WTC11 (cell line): ENCODE measurements around the gene EHBP1L1. TPM values are rescaled to one million over a fixed set of nuclear protein-coding genes. Genes with fewer than 3 reads are reported as not detected.

Source experiments
- ATAC-seq: fragments of 200-7000 bp; cut with Tn5 transposase; 2 replicates; pipeline ENCODE4 v1.10.0; 2021; ENCODE audit warnings: mild to moderate bottlenecking, moderate library complexity
- CTCF ChIA-PET: fragments of 300-600 bp; sonication (Branson Sonifier 250); formaldehyde crosslinking; loops from one replicate; lab custom pipeline; 2021; ENCODE audit warnings: antibody characterized with exemption; lab: Charles Lee
- POLR2A ChIA-PET: fragments of 350-600 bp; sonication (Branson Sonifier 250); formaldehyde crosslinking; loops from one replicate; lab custom pipeline; 2021; ENCODE audit warnings: antibody characterized with exemption; lab: Charles Lee
- DNase-seq: peaks from one replicate; pipeline ENCODE4 v3.0.0; 2021; ENCODE audit warnings: low spot score
- H3K27ac Mint-ChIP-seq: 2 replicates; pipeline ENCODE4 v1.8.0; 2021; ENCODE audit warnings: mixed read lengths
- H3K27me3 Mint-ChIP-seq: 2 replicates; pipeline ENCODE4 v1.8.0; 2021; ENCODE audit warnings: low read depth, mild to moderate bottlenecking, moderate library complexity, mixed read lengths
- H3K36me3 Mint-ChIP-seq: 2 replicates; pipeline ENCODE4 v1.8.0; 2021; ENCODE audit warnings: mixed read lengths
- H3K4me1 Mint-ChIP-seq: 2 replicates; pipeline ENCODE4 v1.8.0; 2022; ENCODE audit warnings: mixed read lengths
- H3K4me3 Mint-ChIP-seq: 2 replicates; pipeline ENCODE4 v1.8.0; 2021; ENCODE audit warnings: mild to moderate bottlenecking, moderate library complexity, mixed read lengths
- H3K9me3 Mint-ChIP-seq: 2 replicates; pipeline ENCODE4 v1.8.0; 2021; ENCODE audit warnings: mixed read lengths
- CTCF ChIP-seq: fragments of 200-600 bp; IDR thresholded peaks from 2 replicates; pipeline ENCODE4 v1.8.0; 2022; ENCODE audit warnings: antibody characterized with exemption
- ELF4 ChIP-seq: sonication (generic); formaldehyde crosslinking; IDR thresholded peaks from 2 replicates; pipeline ENCODE4 v1.8.1; 2022; ENCODE audit warnings: low read depth, mild to moderate bottlenecking, moderate library complexity, missing genetic modification reagents
- ETV6 ChIP-seq: sonication (generic); formaldehyde crosslinking; IDR thresholded peaks from 2 replicates; pipeline ENCODE4 v1.8.1; 2022; ENCODE audit warnings: mild to moderate bottlenecking, missing genetic modification reagents
- FOXP1 ChIP-seq: sonication (generic); formaldehyde crosslinking; IDR thresholded peaks from 2 replicates; pipeline ENCODE4 v1.8.0; 2022; ENCODE audit warnings: missing genetic modification reagents, mild to moderate bottlenecking, moderate library complexity, borderline replicate concordance
- GABPB1 ChIP-seq: sonication (generic); formaldehyde crosslinking; IDR thresholded peaks from 2 replicates; pipeline ENCODE4 v1.8.1; 2023; ENCODE audit warnings: mild to moderate bottlenecking, missing genetic modification reagents
- IRF1 ChIP-seq: sonication (generic); formaldehyde crosslinking; IDR thresholded peaks from 2 replicates; pipeline ENCODE4 v1.8.0; 2023; ENCODE audit warnings: missing genetic modification reagents
- JUN ChIP-seq: sonication (generic); formaldehyde crosslinking; IDR thresholded peaks from 2 replicates; pipeline ENCODE4 v1.8.0; 2023; ENCODE audit warnings: mild to moderate bottlenecking, missing genetic modification reagents
- MLX ChIP-seq: sonication (generic); formaldehyde crosslinking; IDR thresholded peaks from 2 replicates; pipeline ENCODE4 v1.8.1; 2023; ENCODE audit warnings: mild to moderate bottlenecking, missing genetic modification reagents, moderate library complexity
- NFE2L1 ChIP-seq: sonication (generic); formaldehyde crosslinking; IDR thresholded peaks from 2 replicates; pipeline ENCODE4 v1.8.1; 2023; ENCODE audit warnings: missing genetic modification reagents
- NR2C2 ChIP-seq: sonication (generic); formaldehyde crosslinking; IDR thresholded peaks from 2 replicates; pipeline ENCODE4 v1.8.0; 2022; ENCODE audit warnings: mild to moderate bottlenecking, missing genetic modification reagents
- PREB ChIP-seq: sonication (generic); formaldehyde crosslinking; IDR thresholded peaks from 2 replicates; pipeline ENCODE4 v1.8.1; 2022; ENCODE audit warnings: mild to moderate bottlenecking, missing genetic modification reagents, moderate library complexity, borderline replicate concordance
- PRRX2 ChIP-seq: fragments of 250-450 bp; sonication (Bioruptor Pico); IDR thresholded peaks from 2 replicates; pipeline ENCODE4 v1.8.0; 2021; ENCODE audit warnings: mild to moderate bottlenecking
- SP1 ChIP-seq: sonication (generic); formaldehyde crosslinking; conservative IDR thresholded peaks from 2 replicates; pipeline ENCODE4 v1.8.1; 2022; ENCODE audit warnings: missing genetic modification reagents
- TP53 ChIP-seq: sonication (generic); formaldehyde crosslinking; IDR thresholded peaks from 2 replicates; pipeline ENCODE4 v1.8.1; 2023; ENCODE audit warnings: mild to moderate bottlenecking, missing genetic modification reagents
- ZBTB21 ChIP-seq: sonication (generic); formaldehyde crosslinking; IDR thresholded peaks from 2 replicates; pipeline ENCODE4 v1.8.1; 2023; ENCODE audit warnings: mild to moderate bottlenecking, missing genetic modification reagents, borderline replicate concordance
- ZNF232 ChIP-seq: sonication (generic); formaldehyde crosslinking; IDR thresholded peaks from 2 replicates; pipeline ENCODE4 v1.8.0; 2022; ENCODE audit warnings: mild to moderate bottlenecking, missing genetic modification reagents
- ZNF416 ChIP-seq: fragments of 250-450 bp; sonication (Bioruptor Pico); IDR thresholded peaks from 2 replicates; pipeline ENCODE4 v1.9.0; 2021; ENCODE audit warnings: mild to moderate bottlenecking, inconsistent platforms
- ZNF425 ChIP-seq: fragments of 250-450 bp; sonication (Bioruptor Pico); conservative IDR thresholded peaks from 2 replicates; pipeline ENCODE4 v1.9.0; 2021; ENCODE audit warnings: mild to moderate bottlenecking
- ZNF532 ChIP-seq: fragments of 250-450 bp; sonication (Bioruptor Pico); IDR thresholded peaks from 2 replicates; pipeline ENCODE4 v1.9.0; 2021; ENCODE audit warnings: mild to moderate bottlenecking, borderline replicate concordance
- total RNA-seq: library from RNA; stranded (reverse); gene quantifications from 3 replicates; pipeline ENCODE4 v1.2.3, GENCODE V29; 2021

EHBP1L1 gene
- total RNA-seq, 1 experiment from 2014 or later, result 11.8 TPM

GRCh38 chr11:65572356-65573051 is 3.3 kb upstream of the EHBP1L1 start, which contains the start of gene FAM89B:
Gene FAM89B (plus strand): TSS chr11:65572538. CDS start chr11:65572670, 132 bp downstream.
- ATAC-seq, result peak; percentile 26
- no peak for TF ChIP-seq PRRX2 (CRISPR knock-in tag)
- TF ChIP-seq CTCF, result peak; percentile 8; the same call in 1 of the 2 replicates
- TF ChIP-seq ZNF416 (CRISPR knock-in tag), result peak; percentile 66; the same call in 1 of the 2 replicates
- no peak for TF ChIP-seq ELF4 (CRISPR knock-in tag)
- no peak for TF ChIP-seq IRF1 (CRISPR knock-in tag)
- 0 out of 2 replicates have a peak, but pooled peaks have one; percentile 19 for TF ChIP-seq ETV6 (CRISPR knock-in tag)
- peak; percentile 45; the same call in 1 of the 2 replicates for TF ChIP-seq TP53
- TF ChIP-seq ZNF425 (CRISPR knock-in tag), result no peak
- TF ChIP-seq ZNF532, result 0 out of 2 replicates have a peak, but pooled peaks have one; percentile 37
- no peak for TF ChIP-seq JUN (CRISPR knock-in tag)
- peak; percentile 73; the same call in 1 of the 2 replicates for TF ChIP-seq SP1 (CRISPR knock-in tag)
- Mint-ChIP-seq H3K27me3 (peaks cover 25% of the 10 kb centered on the region), H3K4me3 (peak within 1 kb of the TSS; percentile 99), H3K4me1 (peaks cover 49% of the 10 kb centered on the region), H3K9me3 (no peaks in the 10 kb centered on the region), H3K36me3 (0 out of 2 replicates have a peak, but pooled peaks cover 3% of the 10 kb centered on the region), H3K27ac (peak within 1 kb of the TSS; percentile 98)
- peak; percentile 87 for DNase-seq
- ChIA-PET POLR2A (interaction anchor here (0.5 to 2.2 kb wide), 7 partner anchors 12 to 1285 kb away, joined by 3 to 9 read pairs (median 4); partner anchors contain the start of gene SIPA1), CTCF (interaction anchor here (0.6 to 6.1 kb wide), 25 partner anchors 7 to 287 kb away, joined by 3 to 270 read pairs (median 3); partner anchors contain the start of genes KCNK7, LTBP3, MALAT1 and MAP3K11)

GRCh38 chr11:65573391-65574079 is 2.3 kb upstream of the EHBP1L1 start:
- peaks cover 46% of the 10 kb centered on the region for H3K4me1 Mint-ChIP-seq
- H3K27ac Mint-ChIP-seq, result no peak overlapping the region
- ChIA-PET CTCF (interaction anchor here (0.5 to 6.1 kb wide), 16 partner anchors 8 to 1279 kb away, joined by 3 to 270 read pairs (median 4); partner anchors contain the start of genes KCNK7, LTBP3, MUS81 and SCYL1), POLR2A (interaction anchor here (1.5 to 2.1 kb wide), 3 partner anchors 13 to 73 kb away, joined by 3 to 6 read pairs (median 4); partner anchors contain the start of gene SIPA1)
- H3K4me3 Mint-ChIP-seq, result peak overlapping the region; percentile 65
- H3K27me3 Mint-ChIP-seq, result peaks cover 36% of the 10 kb centered on the region
- no peak for DNase-seq
- ATAC-seq, result no peak
- H3K36me3 Mint-ChIP-seq, result no peaks in the 10 kb centered on the region
- H3K9me3 Mint-ChIP-seq, result no peaks in the 10 kb centered on the region
- TF ChIP-seq NR2C2 (CRISPR knock-in tag) (no peak), NFE2L1 (CRISPR knock-in tag) (no peak), GABPB1 (CRISPR knock-in tag) (no peak), ZBTB21 (no peak), ZNF425 (CRISPR knock-in tag) (no peak), FOXP1 (CRISPR knock-in tag) (no peak), PREB (CRISPR knock-in tag) (no peak), ZNF232 (CRISPR knock-in tag) (no peak), MLX (CRISPR knock-in tag) (no peak)
